ENCODE measurements around the gene DPM1. TPM values are rescaled to one million over a fixed set of nuclear protein-coding genes. Genes with fewer than 3 reads are reported as not detected.

Gene DPM1
- total RNA-seq, 2 experiments from 2014 or later = 48.1 to 48.9 TPM

- Mint-ChIP-seq H3K27me3 (no peaks in the 10 kb centered on the region), H3K4me1 (peaks cover 6% of the 10 kb centered on the region), H3K4me3 (no peak overlapping the region), H3K27ac (no peak overlapping the region), H3K36me3 (peaks cover 41% of the 10 kb centered on the region), H3K9me3 (no peaks in the 10 kb centered on the region)
- no peak for DNase-seq
- POLR2A ChIA-PET = interaction anchor here (0.6 to 1.1 kb wide), 3 partner anchors 12 to 101 kb away, joined by 3 to 5 read pairs (median 3); partner anchors contain the start of gene BCAS4
- no peak for ATAC-seq (ENCODE audit: low read depth)
These were observed 63.1 kb downstream of the DPM1 start for GRCh38 chr20:50895111-50895830.

DNA sequence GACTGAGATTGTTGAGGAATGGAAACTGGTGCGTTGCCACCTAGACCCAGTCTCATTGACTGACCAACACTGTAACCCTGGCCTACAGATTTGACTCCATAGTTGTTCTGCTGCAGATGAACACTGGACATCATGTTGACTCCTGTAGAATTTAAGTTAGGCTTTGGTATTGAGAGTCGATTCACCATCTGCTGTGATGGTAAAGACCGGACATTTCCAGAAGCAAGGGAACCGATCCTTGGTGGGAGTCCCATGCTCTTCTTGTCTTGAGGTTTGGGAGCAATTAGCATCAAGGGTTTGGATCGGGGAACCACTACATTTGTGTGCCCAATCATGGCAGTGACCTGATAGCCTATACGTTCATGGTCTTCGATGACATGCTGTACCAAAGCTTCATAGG lies 64.7 kb downstream of the DPM1 start:
- H3K4me3 Mint-ChIP-seq = no peak overlapping the region
- H3K9me3 Mint-ChIP-seq = no peaks in the 10 kb centered on the region
- ATAC-seq (ENCODE audit: low read depth) (no peak), DNase-seq (no peak)
- no peaks in the 10 kb centered on the region for H3K27me3 Mint-ChIP-seq
- POLR2A ChIA-PET = interaction anchor here (2.1 kb wide), 1 partner anchor 99 kb away, joined by 6 read pairs; the partner anchor contains the start of gene BCAS4
- H3K27ac Mint-ChIP-seq = no peak overlapping the region
- H3K36me3 Mint-ChIP-seq = peaks cover 46% of the 10 kb centered on the region
- H3K4me1 Mint-ChIP-seq = peaks cover 6% of the 10 kb centered on the region

DNA sequence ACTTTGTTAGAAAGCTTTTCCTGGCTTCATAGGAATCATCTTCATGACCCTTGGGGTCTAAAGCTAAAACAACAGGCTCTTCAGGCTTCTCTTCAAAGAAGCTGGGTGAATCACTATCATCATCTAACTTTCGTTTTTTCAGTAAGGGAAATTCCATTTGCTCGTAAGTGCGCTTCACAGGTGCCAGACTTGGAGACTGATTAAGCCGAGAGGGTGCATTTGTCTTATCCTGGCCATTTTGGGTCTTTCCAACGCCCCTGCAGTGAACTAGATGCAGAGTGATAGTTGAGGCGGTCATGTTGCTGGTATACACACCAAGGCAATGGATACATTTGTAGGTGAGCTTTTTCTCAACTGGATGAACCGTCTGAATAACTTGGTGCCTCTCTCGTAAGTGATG lies 65.9 kb downstream of the DPM1 start:
- H3K27me3 Mint-ChIP-seq = no peaks in the 10 kb centered on the region
- H3K27ac Mint-ChIP-seq = peak overlapping the region; percentile 3
- peaks cover 39% of the 10 kb centered on the region for H3K36me3 Mint-ChIP-seq
- H3K4me3 Mint-ChIP-seq = no peak overlapping the region
- no peak for DNase-seq
- peaks cover 5% of the 10 kb centered on the region for H3K4me1 Mint-ChIP-seq
- POLR2A ChIA-PET = interaction anchor here (1.1 to 2.1 kb wide), 2 partner anchors 37 to 98 kb away, joined by 3 to 6 read pairs; partner anchors contain the start of gene BCAS4
- no peaks in the 10 kb centered on the region for H3K9me3 Mint-ChIP-seq
- no peak for ATAC-seq (ENCODE audit: low read depth)

DNA sequence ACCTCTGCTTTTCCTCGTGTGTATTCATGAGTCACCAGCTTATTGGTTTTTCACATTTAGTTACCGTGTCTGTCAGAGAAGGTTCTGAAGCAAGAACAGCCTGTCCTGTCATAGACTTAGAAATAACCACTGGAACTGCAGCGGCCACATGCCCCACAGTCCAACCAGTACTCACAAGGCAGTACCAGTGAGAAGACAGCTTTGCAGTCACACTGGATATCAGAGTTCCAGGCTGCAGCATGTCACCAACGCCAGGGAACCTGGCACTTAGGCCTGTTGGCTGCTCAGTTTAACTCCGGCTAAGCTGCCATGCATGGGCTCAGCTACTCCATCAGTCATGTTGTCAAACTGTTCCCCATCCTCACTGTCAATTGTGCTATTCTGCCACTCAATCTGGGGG lies 67.2 kb downstream of the DPM1 start:
- DNase-seq (no peak), ATAC-seq (ENCODE audit: low read depth) (no peak)
- Mint-ChIP-seq H3K9me3 (no peaks in the 10 kb centered on the region), H3K4me1 (peaks cover 5% of the 10 kb centered on the region), H3K27ac (peak overlapping the region; percentile 2), H3K27me3 (no peaks in the 10 kb centered on the region), H3K36me3 (peaks cover 37% of the 10 kb centered on the region), H3K4me3 (no peak overlapping the region)
- POLR2A ChIA-PET = no interaction called here

DNA sequence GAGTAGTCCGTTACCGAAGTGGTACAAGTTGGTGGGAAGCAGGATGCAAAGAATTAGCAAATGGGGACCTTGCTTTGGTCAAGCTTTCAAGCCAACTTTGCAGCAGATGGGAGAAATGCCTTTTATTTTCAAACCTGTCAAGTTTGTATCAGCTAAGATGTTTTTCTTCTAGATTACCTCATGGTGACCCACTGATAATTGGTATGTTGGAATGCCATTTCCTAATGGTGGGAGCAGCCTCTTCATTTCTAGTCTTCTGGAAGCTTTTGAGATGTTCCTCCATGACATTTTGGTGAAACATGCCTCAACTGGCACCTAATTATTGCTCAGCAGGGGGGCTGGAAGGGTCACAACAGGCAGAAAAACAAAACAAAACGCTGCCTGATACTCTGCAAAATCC lies 70.8 kb downstream of the DPM1 start:
- POLR2A ChIA-PET = no interaction called here
- Mint-ChIP-seq H3K27me3 (no peaks in the 10 kb centered on the region), H3K36me3 (peaks cover 27% of the 10 kb centered on the region), H3K4me3 (no peak overlapping the region), H3K27ac (no peak overlapping the region), H3K4me1 (peaks cover 3% of the 10 kb centered on the region), H3K9me3 (peaks cover 2% of the 10 kb centered on the region)
- ATAC-seq (ENCODE audit: low read depth) (no peak), DNase-seq (no peak)

GRCh38 chr20:50886184-50886790 lies 72.0 kb downstream of the DPM1 start:
- POLR2A ChIA-PET = interaction anchor here (0.7 kb wide), 1 partner anchor 22 kb away, joined by 5 read pairs; no protein-coding TSS in a partner anchor
- Mint-ChIP-seq H3K4me1 (peaks cover 3% of the 10 kb centered on the region), H3K4me3 (no peak overlapping the region), H3K27ac (no peak overlapping the region), H3K27me3 (no peaks in the 10 kb centered on the region), H3K36me3 (peaks cover 19% of the 10 kb centered on the region), H3K9me3 (peaks cover 2% of the 10 kb centered on the region)
- no peak for DNase-seq
- no peak for ATAC-seq (ENCODE audit: low read depth)

DNA sequence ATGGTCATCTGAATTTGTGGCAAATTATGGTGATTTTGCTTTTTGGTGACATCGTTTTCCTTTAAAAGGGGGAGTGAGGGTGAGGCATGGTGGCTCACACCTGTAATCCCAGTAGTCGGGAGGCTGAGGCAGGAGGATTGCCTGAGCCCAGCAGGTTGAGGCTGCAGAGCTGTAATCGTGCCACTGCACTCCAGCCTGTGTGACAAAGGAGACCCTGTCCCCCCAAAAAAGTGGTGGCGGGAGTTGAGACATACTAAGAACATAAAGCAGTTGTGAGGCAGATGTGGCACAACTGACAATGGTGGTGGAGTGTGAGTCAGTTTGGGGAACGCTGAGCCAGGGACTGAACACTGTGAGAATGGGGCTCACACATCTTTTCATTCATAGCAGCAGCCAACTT lies 72.6 kb downstream of the DPM1 start:
- H3K4me3 Mint-ChIP-seq = no peak overlapping the region
- H3K36me3 Mint-ChIP-seq = peaks cover 19% of the 10 kb centered on the region
- no peaks in the 10 kb centered on the region for H3K27me3 Mint-ChIP-seq
- H3K27ac Mint-ChIP-seq = no peak overlapping the region
- peaks cover 2% of the 10 kb centered on the region for H3K9me3 Mint-ChIP-seq
- peaks cover 2% of the 10 kb centered on the region for H3K4me1 Mint-ChIP-seq
- ATAC-seq (ENCODE audit: low read depth) = peak; percentile 19
- POLR2A ChIA-PET = interaction anchor here (0.7 kb wide), 1 partner anchor 23 kb away, joined by 5 read pairs; no protein-coding TSS in a partner anchor
- no peak for DNase-seq

- H3K4me3 Mint-ChIP-seq = no peak overlapping the region
- peak overlapping the region; percentile 28 for H3K27ac Mint-ChIP-seq
- DNase-seq (no peak), ATAC-seq (ENCODE audit: low read depth) (no peak)
- peaks cover 17% of the 10 kb centered on the region for H3K36me3 Mint-ChIP-seq
- no peaks in the 10 kb centered on the region for H3K27me3 Mint-ChIP-seq
- POLR2A ChIA-PET = no interaction called here
- H3K4me1 Mint-ChIP-seq = no peaks in the 10 kb centered on the region
- H3K9me3 Mint-ChIP-seq = peaks cover 2% of the 10 kb centered on the region
These were observed 73.3 kb downstream of the DPM1 start for GRCh38 chr20:50885068-50885467.

Other genes with a start within 250 kb of the DPM1 start
- 1 to 10 TPM; 6.1 to 6.8 TPM for gene PARD6B, start 227.0 kb downstream of the DPM1 start, total RNA-seq
- gene BCAS4, start 163.5 kb downstream of the DPM1 start, total RNA-seq = 10 to 100 TPM; 35.0 to 35.2 TPM
- 10 to 100 TPM; 75.1 to 77.6 TPM for gene ADNP, start 27.1 kb downstream of the DPM1 start, total RNA-seq
- gene MOCS3, start 286 bp upstream of the DPM1 start, total RNA-seq = 1 to 10 TPM; 5.3 to 5.8 TPM
- gene KCNG1, start 64.6 kb upstream of the DPM1 start, total RNA-seq = not detected